ENCODE measurements around the gene LRFN2. TPM values are rescaled to one million over a fixed set of nuclear protein-coding genes. Genes with fewer than 3 reads are reported as not detected.

LRFN2 gene
- total RNA-seq, 3 donors from 2014 or later, result not detected

- no peak for DNase-seq (ENCODE audit: low spot score in 2 of 2)
- Histone ChIP-seq H3K9me3 (no peaks in the 10 kb centered on the region), H3K4me1 (no peaks in the 10 kb centered on the region), H3K27me3 (no peaks in the 10 kb centered on the region), H3K27ac (no peak overlapping the region), H3K4me3 (no peak overlapping the region), H3K36me3 (no peaks in the 10 kb centered on the region)
- no peak for TF ChIP-seq POLR2AphosphoS5 (IDR thresholded peaks at IDR 0.05)
- intact Hi-C loops (cut with DNase I; ENCODE audit: low total_unique reads), result no loop called here
Observed at GRCh38 chr6:40505191-40505810, 81.9 kb downstream of the LRFN2 start.

- Histone ChIP-seq H3K9me3 (no peaks in the 10 kb centered on the region), H3K27me3 (no peaks in the 10 kb centered on the region), H3K4me3 (no peak overlapping the region), H3K27ac (no peak overlapping the region), H3K4me1 (no peaks in the 10 kb centered on the region), H3K36me3 (no peaks in the 10 kb centered on the region)
- intact Hi-C loops (cut with DNase I; ENCODE audit: low total_unique reads), result loop anchor here (5.0 kb wide), 1 partner anchor 1137 kb away; no protein-coding TSS in a partner anchor
- TF ChIP-seq, protein P1, sequence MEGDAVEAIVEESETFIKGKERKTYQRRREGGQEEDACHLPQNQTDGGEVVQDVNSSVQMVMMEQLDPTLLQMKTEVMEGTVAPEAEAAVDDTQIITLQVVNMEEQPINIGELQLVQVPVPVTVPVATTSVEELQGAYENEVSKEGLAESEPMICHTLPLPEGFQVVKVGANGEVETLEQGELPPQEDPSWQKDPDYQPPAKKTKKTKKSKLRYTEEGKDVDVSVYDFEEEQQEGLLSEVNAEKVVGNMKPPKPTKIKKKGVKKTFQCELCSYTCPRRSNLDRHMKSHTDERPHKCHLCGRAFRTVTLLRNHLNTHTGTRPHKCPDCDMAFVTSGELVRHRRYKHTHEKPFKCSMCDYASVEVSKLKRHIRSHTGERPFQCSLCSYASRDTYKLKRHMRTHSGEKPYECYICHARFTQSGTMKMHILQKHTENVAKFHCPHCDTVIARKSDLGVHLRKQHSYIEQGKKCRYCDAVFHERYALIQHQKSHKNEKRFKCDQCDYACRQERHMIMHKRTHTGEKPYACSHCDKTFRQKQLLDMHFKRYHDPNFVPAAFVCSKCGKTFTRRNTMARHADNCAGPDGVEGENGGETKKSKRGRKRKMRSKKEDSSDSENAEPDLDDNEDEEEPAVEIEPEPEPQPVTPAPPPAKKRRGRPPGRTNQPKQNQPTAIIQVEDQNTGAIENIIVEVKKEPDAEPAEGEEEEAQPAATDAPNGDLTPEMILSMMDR (IDR thresholded peaks at IDR 0.05), result no peak
- TF ChIP-seq POLR2AphosphoS5 (IDR thresholded peaks at IDR 0.05) (no peak), POLR2A (IDR thresholded peaks at IDR 0.05) (no peak)
- DNase-seq (ENCODE audit: low spot score in 2 of 2), result no peak
Observed at GRCh38 chr6:40504274-40504673, 82.9 kb downstream of the LRFN2 start.

DNA sequence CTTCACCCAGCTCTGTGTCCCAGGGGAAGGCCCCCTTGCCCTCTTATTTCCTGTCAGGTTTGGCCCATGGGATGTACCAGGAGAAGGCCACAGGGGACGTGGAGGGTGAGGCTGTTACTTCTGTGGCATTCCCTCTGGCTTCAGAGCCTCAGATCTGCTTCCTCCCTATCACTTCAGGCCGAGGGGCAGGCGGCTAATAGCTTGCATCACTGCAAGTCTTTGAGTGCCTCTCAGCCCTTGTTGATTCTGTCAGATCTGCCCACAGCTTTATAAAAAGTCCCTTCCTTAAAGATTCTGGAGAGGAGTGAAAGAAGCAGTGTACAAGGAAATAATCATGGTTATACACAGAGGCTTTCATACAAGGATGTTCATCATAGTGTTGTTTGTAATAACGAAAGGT lies 86.9 kb downstream of the LRFN2 start:
- no peak for DNase-seq (ENCODE audit: low spot score in 2 of 2)
- H3K9me3 ChIP-seq, result no peaks in the 10 kb centered on the region
- intact Hi-C loops (cut with DNase I; ENCODE audit: low total_unique reads), result loop anchor here (5.0 kb wide), 1 partner anchor 1133 kb away; no protein-coding TSS in a partner anchor
- H3K27me3 ChIP-seq, result no peaks in the 10 kb centered on the region
- no peak overlapping the region for H3K4me3 ChIP-seq
- H3K4me1 ChIP-seq, result no peaks in the 10 kb centered on the region
- no peaks in the 10 kb centered on the region for H3K36me3 ChIP-seq
- TF ChIP-seq, protein P1 (IDR thresholded peaks at IDR 0.05), result no peak
- no peak for TF ChIP-seq POLR2A (IDR thresholded peaks at IDR 0.05)
- no peak for TF ChIP-seq POLR2AphosphoS5 (IDR thresholded peaks at IDR 0.05)
- H3K27ac ChIP-seq, result no peak overlapping the region

- Histone ChIP-seq H3K9me3 (no peaks in the 10 kb centered on the region), H3K36me3 (no peaks in the 10 kb centered on the region), H3K4me1 (no peaks in the 10 kb centered on the region), H3K27me3 (no peaks in the 10 kb centered on the region), H3K4me3 (no peak overlapping the region), H3K27ac (no peak overlapping the region)
- TF ChIP-seq POLR2AphosphoS5 (IDR thresholded peaks at IDR 0.05), result no peak
- TF ChIP-seq, protein P1 (IDR thresholded peaks at IDR 0.05), result no peak
- no peak for TF ChIP-seq POLR2A (IDR thresholded peaks at IDR 0.05)
- DNase-seq (ENCODE audit: low spot score in 2 of 2), result no peak
- intact Hi-C loops (cut with DNase I; ENCODE audit: low total_unique reads), result no loop called here
Observed at GRCh38 chr6:40499215-40499614, 87.9 kb downstream of the LRFN2 start.

GRCh38 chr6:40498148-40498547 lies 89.0 kb downstream of the LRFN2 start:
- no peak for TF ChIP-seq POLR2AphosphoS5 (IDR thresholded peaks at IDR 0.05)
- TF ChIP-seq, protein P1 (IDR thresholded peaks at IDR 0.05), result no peak
- TF ChIP-seq POLR2A (IDR thresholded peaks at IDR 0.05), result no peak
- H3K9me3 ChIP-seq, result no peaks in the 10 kb centered on the region
- H3K36me3 ChIP-seq, result no peaks in the 10 kb centered on the region
- intact Hi-C loops (cut with DNase I; ENCODE audit: low total_unique reads), result no loop called here
- H3K4me3 ChIP-seq, result no peak overlapping the region
- DNase-seq (ENCODE audit: low spot score in 2 of 2), result no peak
- H3K27me3 ChIP-seq, result no peaks in the 10 kb centered on the region
- no peak overlapping the region for H3K27ac ChIP-seq
- H3K4me1 ChIP-seq, result no peaks in the 10 kb centered on the region

All from breast epithelium (tissue), 4 donors.